WTC11 (cell line): ENCODE measurements around the gene TMEM43. TPM values are rescaled to one million over a fixed set of nuclear protein-coding genes. Genes with fewer than 3 reads are reported as not detected.

Experiments
- ATAC-seq: fragments of 200-7000 bp; cut with Tn5 transposase; 2 replicates; pipeline ENCODE4 v1.10.0; 2021; ENCODE audit warnings: mild to moderate bottlenecking, moderate library complexity
- CTCF ChIA-PET: fragments of 300-600 bp; sonication (Branson Sonifier 250); formaldehyde crosslinking; loops from one replicate; lab custom pipeline; 2021; ENCODE audit warnings: antibody characterized with exemption; lab: Charles Lee
- POLR2A ChIA-PET: fragments of 350-600 bp; sonication (Branson Sonifier 250); formaldehyde crosslinking; loops from one replicate; lab custom pipeline; 2021; ENCODE audit warnings: antibody characterized with exemption; lab: Charles Lee
- DNase-seq: peaks from one replicate; pipeline ENCODE4 v3.0.0; 2021; ENCODE audit warnings: low spot score
- H3K27ac Mint-ChIP-seq: 2 replicates; pipeline ENCODE4 v1.8.0; 2021; ENCODE audit warnings: mixed read lengths
- H3K27me3 Mint-ChIP-seq: 2 replicates; pipeline ENCODE4 v1.8.0; 2021; ENCODE audit warnings: low read depth, mild to moderate bottlenecking, moderate library complexity, mixed read lengths
- H3K36me3 Mint-ChIP-seq: 2 replicates; pipeline ENCODE4 v1.8.0; 2021; ENCODE audit warnings: mixed read lengths
- H3K4me1 Mint-ChIP-seq: 2 replicates; pipeline ENCODE4 v1.8.0; 2022; ENCODE audit warnings: mixed read lengths
- H3K4me3 Mint-ChIP-seq: 2 replicates; pipeline ENCODE4 v1.8.0; 2021; ENCODE audit warnings: mild to moderate bottlenecking, moderate library complexity, mixed read lengths
- H3K9me3 Mint-ChIP-seq: 2 replicates; pipeline ENCODE4 v1.8.0; 2021; ENCODE audit warnings: mixed read lengths
- ATF3 ChIP-seq: sonication (generic); formaldehyde crosslinking; conservative IDR thresholded peaks from 2 replicates; pipeline ENCODE4 v1.8.1; 2022; ENCODE audit warnings: mild to moderate bottlenecking, missing genetic modification reagents
- JAZF1 ChIP-seq: fragments of 250-450 bp; sonication (Bioruptor Pico); IDR thresholded peaks from 2 replicates; pipeline ENCODE4 v1.9.0; 2021; ENCODE audit warnings: moderate library complexity, mild to moderate bottlenecking, inconsistent platforms
- PREB ChIP-seq: sonication (generic); formaldehyde crosslinking; IDR thresholded peaks from 2 replicates; pipeline ENCODE4 v1.8.1; 2022; ENCODE audit warnings: mild to moderate bottlenecking, missing genetic modification reagents, moderate library complexity, borderline replicate concordance
- SMAD3 ChIP-seq: sonication (generic); formaldehyde crosslinking; IDR thresholded peaks from 2 replicates; pipeline ENCODE4 v1.8.0; 2022; ENCODE audit warnings: missing genetic modification reagents, mild to moderate bottlenecking, borderline replicate concordance
- SOX15 ChIP-seq: fragments of 250-450 bp; sonication (Bioruptor Pico); IDR thresholded peaks from 2 replicates; pipeline ENCODE4 v1.9.0; 2021; ENCODE audit warnings: mild to moderate bottlenecking
- TEAD1 ChIP-seq: sonication (generic); formaldehyde crosslinking; IDR thresholded peaks from 2 replicates; pipeline ENCODE4 v1.8.0; 2022; ENCODE audit warnings: mild to moderate bottlenecking, missing genetic modification reagents
- TP53 ChIP-seq: sonication (generic); formaldehyde crosslinking; IDR thresholded peaks from 2 replicates; pipeline ENCODE4 v1.8.1; 2023; ENCODE audit warnings: mild to moderate bottlenecking, missing genetic modification reagents
- ZMAT4 ChIP-seq: fragments of 250-450 bp; sonication (Bioruptor Pico); IDR thresholded peaks from 2 replicates; pipeline ENCODE4 v1.9.0; 2021; ENCODE audit warnings: mild to moderate bottlenecking
- ZNF396 ChIP-seq: fragments of 250-450 bp; sonication (Bioruptor Pico); IDR thresholded peaks from 2 replicates; pipeline ENCODE4 v1.8.0; 2021; ENCODE audit warnings: mild to moderate bottlenecking, moderate library complexity, borderline replicate concordance
- ZNF416 ChIP-seq: fragments of 250-450 bp; sonication (Bioruptor Pico); IDR thresholded peaks from 2 replicates; pipeline ENCODE4 v1.9.0; 2021; ENCODE audit warnings: mild to moderate bottlenecking, inconsistent platforms
- ZNF423 ChIP-seq: fragments of 250-450 bp; sonication (Bioruptor Pico); IDR thresholded peaks from 2 replicates; pipeline ENCODE4 v2.1.2; 2022; ENCODE audit warnings: mild to moderate bottlenecking, moderate library complexity
- total RNA-seq: library from RNA; stranded (reverse); gene quantifications from 3 replicates; pipeline ENCODE4 v1.2.3, GENCODE V29; 2021
- TF ChIP-seq, protein P1 (sequence below): sonication (generic); formaldehyde crosslinking; IDR thresholded peaks from 2 replicates; pipeline ENCODE4 v1.8.1; 2023; ENCODE audit warnings: mild to moderate bottlenecking, moderate library complexity, missing genetic modification reagents
- TF ChIP-seq, protein P2 (sequence below): sonication (generic); formaldehyde crosslinking; IDR thresholded peaks from 2 replicates; pipeline ENCODE4 v1.8.0; 2022; ENCODE audit warnings: mild to moderate bottlenecking, missing genetic modification reagents

TMEM43 gene
- total RNA-seq, 1 experiment from 2014 or later, result 27.7 TPM

- peaks cover 34% of the 10 kb centered on the region for H3K36me3 Mint-ChIP-seq
- CTCF ChIA-PET, result interaction anchor here (1.9 kb wide), 1 partner anchor 15 kb away, joined by 5 read pairs; no protein-coding TSS in a partner anchor
- POLR2A ChIA-PET, result no interaction called here
Measured at GRCh38 chr3:14188041-14188754, 63.3 kb downstream of the TMEM43 start.

More at GRCh38 chr3:14188041-14188754, 63.3 kb downstream of the TMEM43 start:
- Mint-ChIP-seq H3K27ac (no peak overlapping the region), H3K9me3 (no peaks in the 10 kb centered on the region), H3K4me3 (no peak overlapping the region), H3K27me3 (no peaks in the 10 kb centered on the region), H3K4me1 (peaks cover 13% of the 10 kb centered on the region)
- no peak for TF ChIP-seq SMAD3 (CRISPR knock-in tag)
- no peak for TF ChIP-seq PREB (CRISPR knock-in tag)
- TF ChIP-seq, protein P1, sequence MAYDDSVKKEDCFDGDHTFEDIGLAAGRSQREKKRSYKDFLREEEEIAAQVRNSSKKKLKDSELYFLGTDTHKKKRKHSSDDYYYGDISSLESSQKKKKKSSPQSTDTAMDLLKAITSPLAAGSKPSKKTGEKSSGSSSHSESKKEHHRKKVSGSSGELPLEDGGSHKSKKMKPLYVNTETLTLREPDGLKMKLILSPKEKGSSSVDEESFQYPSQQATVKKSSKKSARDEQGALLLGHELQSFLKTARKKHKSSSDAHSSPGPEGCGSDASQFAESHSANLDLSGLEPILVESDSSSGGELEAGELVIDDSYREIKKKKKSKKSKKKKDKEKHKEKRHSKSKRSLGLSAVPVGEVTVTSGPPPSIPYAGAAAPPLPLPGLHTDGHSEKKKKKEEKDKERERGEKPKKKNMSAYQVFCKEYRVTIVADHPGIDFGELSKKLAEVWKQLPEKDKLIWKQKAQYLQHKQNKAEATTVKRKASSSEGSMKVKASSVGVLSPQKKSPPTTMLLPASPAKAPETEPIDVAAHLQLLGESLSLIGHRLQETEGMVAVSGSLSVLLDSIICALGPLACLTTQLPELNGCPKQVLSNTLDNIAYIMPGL (CRISPR knock-in tag), result no peak
- no peak for TF ChIP-seq TP53 (CRISPR knock-in tag)
- no peak for TF ChIP-seq ZMAT4 (CRISPR knock-in tag)
- TF ChIP-seq ZNF423 (CRISPR knock-in tag), result no peak
- no peak for TF ChIP-seq ZNF416 (CRISPR knock-in tag)
- no peak for TF ChIP-seq SOX15 (CRISPR knock-in tag)
- TF ChIP-seq ZNF396 (CRISPR knock-in tag), result no peak
- TF ChIP-seq, protein P2, sequence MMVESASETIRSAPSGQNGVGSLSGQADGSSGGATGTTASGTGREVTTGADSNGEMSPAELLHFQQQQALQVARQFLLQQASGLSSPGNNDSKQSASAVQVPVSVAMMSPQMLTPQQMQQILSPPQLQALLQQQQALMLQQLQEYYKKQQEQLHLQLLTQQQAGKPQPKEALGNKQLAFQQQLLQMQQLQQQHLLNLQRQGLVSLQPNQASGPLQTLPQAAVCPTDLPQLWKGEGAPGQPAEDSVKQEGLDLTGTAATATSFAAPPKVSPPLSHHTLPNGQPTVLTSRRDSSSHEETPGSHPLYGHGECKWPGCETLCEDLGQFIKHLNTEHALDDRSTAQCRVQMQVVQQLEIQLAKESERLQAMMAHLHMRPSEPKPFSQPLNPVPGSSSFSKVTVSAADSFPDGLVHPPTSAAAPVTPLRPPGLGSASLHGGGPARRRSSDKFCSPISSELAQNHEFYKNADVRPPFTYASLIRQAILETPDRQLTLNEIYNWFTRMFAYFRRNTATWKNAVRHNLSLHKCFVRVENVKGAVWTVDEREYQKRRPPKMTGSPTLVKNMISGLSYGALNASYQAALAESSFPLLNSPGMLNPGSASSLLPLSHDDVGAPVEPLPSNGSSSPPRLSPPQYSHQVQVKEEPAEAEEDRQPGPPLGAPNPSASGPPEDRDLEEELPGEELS (CRISPR knock-in tag), result no peak
- TF ChIP-seq TEAD1 (CRISPR knock-in tag), result no peak
- no peak for TF ChIP-seq JAZF1 (CRISPR knock-in tag)
- no peak for TF ChIP-seq ATF3 (CRISPR knock-in tag)
- ATAC-seq (no peak), DNase-seq (no peak)

Other genes with a start within 250 kb of the TMEM43 start
- 0.04 to 0.07 TPM in 2 of 3 replicates, not detected in the other for gene WNT7A, start 245.0 kb upstream of the TMEM43 start, total RNA-seq
- 20.9 to 27.5 TPM (median 21.4 TPM) in 3 replicates for gene CHCHD4, start 182 bp upstream of the TMEM43 start, total RNA-seq
- gene XPC, start 53.5 kb downstream of the TMEM43 start, total RNA-seq, result 31.7 to 34.9 TPM (median 32.6 TPM) in 3 replicates
- gene LSM3, start 53.8 kb downstream of the TMEM43 start, total RNA-seq, result 17.7 to 21.4 TPM (median 17.8 TPM) in 3 replicates